Measurements from ENCODE around the gene PRR30. TPM values are rescaled to one million over a fixed set of nuclear protein-coding genes. Genes with fewer than 3 reads are reported as not detected.

PRR30 gene
- total and polyA plus RNA-seq, 10 of the 15 experiments (the other 5 are each of a cell fraction or from before 2014, with no cell fraction given) = not detected

DNA sequence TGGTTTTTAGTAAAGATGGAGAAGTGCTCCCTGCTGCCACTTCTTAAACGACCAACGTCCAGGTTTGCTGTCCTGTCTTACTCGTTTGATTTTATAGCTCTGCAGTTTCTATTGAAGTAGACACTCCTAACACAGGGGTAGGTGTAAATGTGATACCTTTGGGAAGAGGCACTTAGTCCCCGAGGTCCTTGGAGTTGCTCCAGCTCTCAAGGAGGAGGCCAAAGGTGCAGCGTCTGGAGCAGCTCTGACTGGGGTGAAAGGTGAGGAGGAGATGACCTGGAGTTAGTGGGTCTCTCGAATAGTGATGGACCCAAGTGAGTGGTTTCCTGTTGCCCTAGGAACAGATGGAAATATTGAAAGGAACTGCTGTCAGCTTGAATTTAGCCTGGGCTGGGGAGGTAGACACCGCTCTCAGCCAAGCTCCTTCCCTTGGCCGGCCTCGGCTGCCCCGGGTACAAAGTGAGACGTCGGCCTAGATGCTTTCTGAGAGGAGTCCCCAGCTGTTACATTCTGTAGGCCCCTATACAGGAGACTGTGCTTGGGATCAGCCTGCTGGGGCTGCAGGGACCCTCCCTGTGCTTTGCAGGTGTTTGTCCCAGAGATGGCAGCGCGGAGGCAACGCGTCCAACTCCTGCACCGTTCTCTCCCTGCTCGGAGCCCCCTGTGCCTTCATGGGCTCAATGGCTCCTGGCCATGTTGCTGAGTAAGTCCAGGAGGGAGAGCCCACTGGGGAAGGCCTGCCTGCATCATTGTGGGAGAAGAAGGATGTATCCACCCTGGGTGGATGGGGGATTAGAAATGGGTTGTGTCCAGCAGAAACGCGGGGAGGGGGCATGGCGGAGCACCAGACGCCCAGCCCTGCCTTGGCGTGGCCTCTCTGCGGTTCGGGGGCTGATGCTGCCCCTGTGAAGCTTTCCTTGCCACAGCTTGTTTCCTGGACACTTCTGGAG is 47.2 kb downstream of the PRR30 start (continued):
- TF ChIP-seq RUNX3 (IDR thresholded peaks at IDR 0.05; ENCODE audit: low read length) = no peak
- no peak for TF ChIP-seq NRF1 (conservative IDR thresholded peaks at IDR 0.05; ENCODE audit: low read depth, low read length)
- TF ChIP-seq CREM (IDR thresholded peaks at IDR 0.05; ENCODE audit: low read depth) = no peak
- TF ChIP-seq, protein P1, sequence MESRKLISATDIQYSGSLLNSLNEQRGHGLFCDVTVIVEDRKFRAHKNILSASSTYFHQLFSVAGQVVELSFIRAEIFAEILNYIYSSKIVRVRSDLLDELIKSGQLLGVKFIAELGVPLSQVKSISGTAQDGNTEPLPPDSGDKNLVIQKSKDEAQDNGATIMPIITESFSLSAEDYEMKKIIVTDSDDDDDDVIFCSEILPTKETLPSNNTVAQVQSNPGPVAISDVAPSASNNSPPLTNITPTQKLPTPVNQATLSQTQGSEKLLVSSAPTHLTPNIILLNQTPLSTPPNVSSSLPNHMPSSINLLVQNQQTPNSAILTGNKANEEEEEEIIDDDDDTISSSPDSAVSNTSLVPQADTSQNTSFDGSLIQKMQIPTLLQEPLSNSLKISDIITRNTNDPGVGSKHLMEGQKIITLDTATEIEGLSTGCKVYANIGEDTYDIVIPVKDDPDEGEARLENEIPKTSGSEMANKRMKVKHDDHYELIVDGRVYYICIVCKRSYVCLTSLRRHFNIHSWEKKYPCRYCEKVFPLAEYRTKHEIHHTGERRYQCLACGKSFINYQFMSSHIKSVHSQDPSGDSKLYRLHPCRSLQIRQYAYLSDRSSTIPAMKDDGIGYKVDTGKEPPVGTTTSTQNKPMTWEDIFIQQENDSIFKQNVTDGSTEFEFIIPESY (IDR thresholded peaks at IDR 0.05) = no peak

DNA sequence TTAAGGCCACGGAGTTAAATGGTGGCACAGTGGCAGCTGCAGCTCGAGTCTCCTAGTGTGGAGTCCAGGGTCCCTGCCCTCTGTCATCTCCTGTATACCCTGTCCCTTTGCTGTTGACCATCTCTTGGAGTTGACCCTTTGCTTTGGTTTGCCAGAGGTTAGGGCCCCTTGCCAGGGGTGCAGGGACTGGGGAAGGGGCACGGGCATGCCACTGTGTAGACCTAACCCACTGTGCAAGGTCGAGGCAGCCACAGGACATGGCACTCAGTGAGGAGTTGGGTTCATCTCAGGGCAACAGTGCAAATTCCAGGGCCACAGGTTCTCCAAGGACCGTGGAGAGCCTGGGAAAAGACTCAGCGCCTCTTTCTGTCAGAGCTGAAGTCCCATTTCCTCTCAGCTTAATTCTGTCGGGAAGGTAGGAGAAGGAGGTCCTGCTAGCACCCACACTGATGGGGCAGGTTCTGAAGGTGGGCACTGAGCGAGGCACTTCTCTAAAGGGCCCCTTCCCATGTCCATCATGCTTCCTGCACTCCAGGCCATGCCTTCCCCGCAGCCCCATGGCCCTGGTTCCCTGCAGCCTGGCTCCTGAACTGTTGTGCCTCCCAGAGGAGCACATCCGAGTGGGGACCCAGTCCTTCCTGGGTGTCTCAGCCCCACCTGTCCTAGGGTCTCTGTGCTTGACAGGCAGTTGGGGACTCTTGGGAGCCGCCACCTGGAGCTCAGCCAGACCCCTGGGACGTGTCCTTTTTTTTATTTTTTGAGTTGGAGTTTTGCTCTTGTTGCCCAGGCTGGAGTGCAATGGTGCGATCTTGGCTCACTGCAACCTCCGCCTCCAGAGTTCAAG is 49.9 kb downstream of the PRR30 start:
- POLR2A ChIA-PET = interaction anchor here (0.6 to 0.7 kb wide), 2 partner anchors 122 to 183 kb away, joined by 3 to 8 read pairs; no protein-coding TSS in a partner anchor
- no peak overlapping the region for H2AFZ ChIP-seq (ENCODE audit: control insufficient read depth, low read depth, low read length)
- H3K9ac ChIP-seq (ENCODE audit: control insufficient read depth, insufficient read depth, low read length) = no peak overlapping the region
- in situ Hi-C loops (cut with MboI) (loop anchor here (10.0 kb wide), 1 partner anchor 125 kb away; no protein-coding TSS in a partner anchor), intact Hi-C loops (cut with micrococcal nuclease; ENCODE audit: unreplicated experiment) (no loop called here)
- TF ChIP-seq SP1 (IDR thresholded peaks at IDR 0.05; ENCODE audit: low read depth, low read length) (no peak), YY1 (IDR thresholded peaks at IDR 0.05; ENCODE audit: low read depth, low read length) (no peak)
- TF ChIP-seq, protein P2, sequence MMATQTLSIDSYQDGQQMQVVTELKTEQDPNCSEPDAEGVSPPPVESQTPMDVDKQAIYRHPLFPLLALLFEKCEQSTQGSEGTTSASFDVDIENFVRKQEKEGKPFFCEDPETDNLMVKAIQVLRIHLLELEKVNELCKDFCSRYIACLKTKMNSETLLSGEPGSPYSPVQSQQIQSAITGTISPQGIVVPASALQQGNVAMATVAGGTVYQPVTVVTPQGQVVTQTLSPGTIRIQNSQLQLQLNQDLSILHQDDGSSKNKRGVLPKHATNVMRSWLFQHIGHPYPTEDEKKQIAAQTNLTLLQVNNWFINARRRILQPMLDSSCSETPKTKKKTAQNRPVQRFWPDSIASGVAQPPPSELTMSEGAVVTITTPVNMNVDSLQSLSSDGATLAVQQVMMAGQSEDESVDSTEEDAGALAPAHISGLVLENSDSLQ (IDR thresholded peaks at IDR 0.05) = no peak
- CTCF ChIA-PET = interaction anchor here (2.1 kb wide), 1 partner anchor 80 kb away, joined by 6 read pairs; no protein-coding TSS in a partner anchor
- no peaks in the 10 kb centered on the region for H4K20me1 ChIP-seq (ENCODE audit: control insufficient read depth, insufficient read depth)
- no peak for DNase-seq (ENCODE audit: low read depth, low spot score)
- FAIRE-seq = no peak
- whole genome bisulfite sequencing (ENCODE audit: insufficient coverage, insufficient replicate concordance, low lambda C conversion rate, missing lambda C conversion rate) = 61% methylated on average over 14 of the region's 14 CpGs
- H3K27ac ChIP-seq (ENCODE audit: control insufficient read depth, insufficient read depth) = no peak overlapping the region
- H3K27me3 ChIP-seq (replicated peaks in 1 of 2; ENCODE audit: control insufficient read depth in 2 of 2, insufficient read depth in 2 of 2, low read length in 1 of 2) = no peaks in the 10 kb centered on the region
- SMC1A ChIA-PET (ENCODE audit: uncharacterized antibody, unreplicated experiment) = interaction anchor here (1.1 kb wide), 1 partner anchor 46 kb away, joined by 3 read pairs; no protein-coding TSS in a partner anchor
- no peak overlapping the region for H3K4me3 ChIP-seq
- no TSS peak for BruUV-seq (replicated peaks)
- no peak overlapping the region for H3K4me2 ChIP-seq (ENCODE audit: control insufficient read depth, insufficient read depth)
- H3K79me2 ChIP-seq (ENCODE audit: control insufficient read depth, insufficient read depth, low read length) = no peaks in the 10 kb centered on the region
- H3K4me1 ChIP-seq (ENCODE audit: control insufficient read depth, insufficient read depth, low read length) = peaks cover 11% of the 10 kb centered on the region; the same call in 1 of the 2 replicates
- no peaks in the 10 kb centered on the region for H3K36me3 ChIP-seq (ENCODE audit: control insufficient read depth in 2 of 2, insufficient read depth in 2 of 2, low read length in 1 of 2)
- no peak for ATAC-seq
- no peaks in the 10 kb centered on the region for H3K9me3 ChIP-seq (replicated peaks; ENCODE audit: control insufficient read depth, insufficient read depth, low read length)
- RAD21 ChIA-PET (ENCODE audit: unreplicated experiment) = interaction anchor here (1.2 kb wide), 2 partner anchors 102 to 130 kb away, joined by 3 read pairs; no protein-coding TSS in a partner anchor

Data from GM12878 (cell line).